Measurements from ENCODE around the gene PEX3. TPM values are rescaled to one million over a fixed set of nuclear protein-coding genes. Genes with fewer than 3 reads are reported as not detected.
"Not testable (repeated sequence)": the region's sequence is repeated elsewhere in the genome, so short reads cannot be mapped to it uniquely, and the experiment has no call there.

PEX3 gene
- total RNA-seq, 1 experiment from 2014 or later, result 38.0 TPM

DNA sequence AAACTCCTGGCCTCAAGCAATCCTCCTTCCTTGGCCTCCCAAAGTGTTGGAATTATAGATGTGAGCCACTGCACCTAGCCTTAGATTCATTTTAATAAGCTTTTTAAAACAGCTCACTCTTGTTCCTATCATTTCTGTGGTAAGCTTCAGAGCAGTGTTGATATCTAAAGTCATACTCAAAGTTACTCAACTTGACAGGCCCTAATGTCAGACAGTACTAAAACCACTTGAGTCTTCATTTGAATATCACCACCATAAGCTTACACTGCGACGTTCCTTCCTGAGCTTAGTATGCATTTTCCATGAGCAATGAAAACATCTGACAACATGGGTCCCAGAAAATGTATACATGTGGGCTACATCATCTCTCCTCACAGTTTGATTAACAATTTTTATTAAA is 54.9 kb downstream of the PEX3 start:
- Histone ChIP-seq H3K9ac (ENCODE audit: low read length) (no peak overlapping the region), H3K27ac (ENCODE audit: low read length) (no peak overlapping the region), H3K4me2 (ENCODE audit: low read depth, low read length, poor library complexity, severe bottlenecking) (no peak overlapping the region), H3K36me3 (ENCODE audit: insufficient read depth, low read length) (no peaks in the 10 kb centered on the region), H3K79me2 (ENCODE audit: low read length) (no peaks in the 10 kb centered on the region), H3K27me3 (ENCODE audit: low read length) (no peaks in the 10 kb centered on the region; the same call in 1 of the 2 replicates), H3K4me1 (ENCODE audit: low read length) (peaks cover 23% of the 10 kb centered on the region), H4K20me1 (ENCODE audit: insufficient read depth, low read depth, low read length) (no peaks in the 10 kb centered on the region), H3K9me2 (replicated peaks; ENCODE audit: insufficient read depth, low read length) (no peaks in the 10 kb centered on the region), H3K9me3 (ENCODE audit: low read length) (no peaks in the 10 kb centered on the region), H3K4me3 (ENCODE audit: low read length) (no peak overlapping the region), H2AFZ (ENCODE audit: low read length) (no peak overlapping the region)
- DNase-seq, result no peak

DNA sequence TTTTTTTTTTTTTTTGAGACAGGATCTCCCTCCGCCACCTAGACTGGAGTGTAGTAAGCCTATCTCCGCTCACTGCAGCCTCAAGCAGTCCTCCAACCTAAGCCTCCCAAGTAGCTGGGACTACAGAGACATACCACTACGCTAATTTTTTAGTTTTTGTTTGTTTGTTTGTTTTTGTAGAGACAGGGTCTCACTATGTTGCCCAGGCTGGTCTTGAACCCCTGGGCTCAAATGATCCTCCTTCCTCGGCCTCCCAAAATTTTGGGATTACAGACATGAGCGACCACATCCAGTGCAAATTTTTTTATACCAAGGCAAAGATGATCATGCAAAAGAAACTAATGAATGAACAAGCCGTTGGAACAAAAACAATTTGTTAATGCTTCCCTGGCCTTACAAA is 55.6 kb downstream of the PEX3 start:
- Histone ChIP-seq H3K79me2 (ENCODE audit: low read length) (no peaks in the 10 kb centered on the region), H2AFZ (ENCODE audit: low read length) (no peak overlapping the region), H3K4me1 (ENCODE audit: low read length) (peaks cover 23% of the 10 kb centered on the region), H3K4me3 (ENCODE audit: low read length) (no peak overlapping the region), H3K36me3 (ENCODE audit: insufficient read depth, low read length) (no peaks in the 10 kb centered on the region), H3K27ac (ENCODE audit: low read length) (no peak overlapping the region), H3K27me3 (ENCODE audit: low read length) (no peaks in the 10 kb centered on the region; the same call in 1 of the 2 replicates), H3K4me2 (ENCODE audit: low read depth, low read length, poor library complexity, severe bottlenecking) (no peak overlapping the region), H3K9ac (ENCODE audit: low read length) (no peak overlapping the region), H3K9me3 (ENCODE audit: low read length) (no peaks in the 10 kb centered on the region), H4K20me1 (ENCODE audit: insufficient read depth, low read depth, low read length) (no peaks in the 10 kb centered on the region), H3K9me2 (replicated peaks; ENCODE audit: insufficient read depth, low read length) (no peaks in the 10 kb centered on the region)
- no peak for DNase-seq

DNA sequence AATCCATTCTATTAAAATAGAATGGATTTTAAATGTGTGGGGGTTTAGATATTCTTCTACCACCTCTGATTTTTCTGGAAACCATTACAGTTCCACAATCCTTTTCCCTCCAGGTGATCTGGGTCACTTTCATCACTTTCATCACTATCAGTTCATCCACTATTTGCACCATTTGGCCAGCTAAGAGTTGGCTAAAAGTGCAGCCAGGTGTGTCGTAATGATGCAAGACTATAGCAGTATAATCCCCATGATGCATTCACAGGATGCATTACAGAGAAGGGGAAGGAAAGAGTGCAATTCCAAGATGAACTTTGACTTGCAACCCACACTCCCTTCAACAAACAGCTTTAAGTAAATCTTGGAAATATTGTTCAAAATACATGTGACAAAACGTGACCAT is 56.0 kb downstream of the PEX3 start:
- H3K27ac ChIP-seq (ENCODE audit: low read length), result no peak overlapping the region
- DNase-seq, result no peak
- peaks cover 23% of the 10 kb centered on the region for H3K4me1 ChIP-seq (ENCODE audit: low read length)
- H3K9me2 ChIP-seq (replicated peaks; ENCODE audit: insufficient read depth, low read length), result no peaks in the 10 kb centered on the region
- no peak overlapping the region for H3K9ac ChIP-seq (ENCODE audit: low read length)
- no peaks in the 10 kb centered on the region for H3K79me2 ChIP-seq (ENCODE audit: low read length)
- no peaks in the 10 kb centered on the region for H4K20me1 ChIP-seq (ENCODE audit: insufficient read depth, low read depth, low read length)
- H3K4me2 ChIP-seq (ENCODE audit: low read depth, low read length, poor library complexity, severe bottlenecking), result peak overlapping the region; percentile 34
- no peaks in the 10 kb centered on the region for H3K9me3 ChIP-seq (ENCODE audit: low read length)
- no peak overlapping the region for H2AFZ ChIP-seq (ENCODE audit: low read length)
- no peaks in the 10 kb centered on the region for H3K36me3 ChIP-seq (ENCODE audit: insufficient read depth, low read length)
- H3K4me3 ChIP-seq (ENCODE audit: low read length), result no peak overlapping the region
- H3K27me3 ChIP-seq (ENCODE audit: low read length), result no peaks in the 10 kb centered on the region; the same call in 1 of the 2 replicates

DNA sequence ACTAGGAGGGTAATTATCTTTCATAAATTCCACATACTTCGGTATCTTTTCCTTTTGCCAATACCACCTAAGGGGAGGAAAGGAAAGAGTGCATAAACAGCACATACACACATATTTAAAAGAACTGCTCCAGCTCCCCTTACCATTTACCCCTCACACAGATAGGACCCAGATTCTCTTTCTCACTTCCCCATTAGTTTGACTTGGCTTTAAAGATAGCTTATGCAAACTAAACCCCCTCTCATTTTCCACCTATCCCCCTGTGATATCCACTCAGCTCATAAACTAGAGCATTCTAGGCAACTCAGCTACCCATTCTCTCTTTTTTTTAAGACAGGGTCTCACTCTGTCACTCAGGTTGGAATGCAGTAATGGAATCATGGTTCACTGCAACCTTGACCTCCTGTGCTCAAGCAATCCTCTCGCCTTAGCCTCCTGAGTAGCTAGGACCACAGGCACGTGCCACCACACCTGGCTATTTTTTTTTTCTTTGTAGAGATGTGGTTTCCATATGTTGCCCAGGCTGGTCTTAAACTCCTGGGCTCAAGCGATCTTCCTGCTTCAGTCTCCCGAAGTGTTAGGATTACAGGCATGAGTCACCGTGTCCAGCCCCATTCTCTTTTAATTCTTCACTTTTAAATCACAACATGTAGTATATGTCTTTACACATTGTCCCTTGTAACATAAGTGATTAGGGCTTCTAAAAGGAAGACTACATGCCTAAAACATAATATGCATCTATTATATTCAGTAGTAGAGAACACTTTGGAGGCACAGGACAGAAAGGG is 56.9 kb downstream of the PEX3 start:
- peak; percentile 70 for DNase-seq
- Histone ChIP-seq H3K9me2 (replicated peaks; ENCODE audit: insufficient read depth, low read length) (no peaks in the 10 kb centered on the region), H3K9me3 (ENCODE audit: low read length) (no peaks in the 10 kb centered on the region), H2AFZ (ENCODE audit: low read length) (no peak overlapping the region), H3K27ac (ENCODE audit: low read length) (no peak overlapping the region), H4K20me1 (ENCODE audit: insufficient read depth, low read depth, low read length) (no peaks in the 10 kb centered on the region), H3K9ac (ENCODE audit: low read length) (no peak overlapping the region), H3K4me1 (ENCODE audit: low read length) (peaks cover 23% of the 10 kb centered on the region), H3K4me3 (ENCODE audit: low read length) (no peak overlapping the region), H3K4me2 (ENCODE audit: low read depth, low read length, poor library complexity, severe bottlenecking) (peak overlapping the region; percentile 34), H3K36me3 (ENCODE audit: insufficient read depth, low read length) (no peaks in the 10 kb centered on the region), H3K27me3 (ENCODE audit: low read length) (no peaks in the 10 kb centered on the region; the same call in 1 of the 2 replicates), H3K79me2 (ENCODE audit: low read length) (no peaks in the 10 kb centered on the region)

DNA sequence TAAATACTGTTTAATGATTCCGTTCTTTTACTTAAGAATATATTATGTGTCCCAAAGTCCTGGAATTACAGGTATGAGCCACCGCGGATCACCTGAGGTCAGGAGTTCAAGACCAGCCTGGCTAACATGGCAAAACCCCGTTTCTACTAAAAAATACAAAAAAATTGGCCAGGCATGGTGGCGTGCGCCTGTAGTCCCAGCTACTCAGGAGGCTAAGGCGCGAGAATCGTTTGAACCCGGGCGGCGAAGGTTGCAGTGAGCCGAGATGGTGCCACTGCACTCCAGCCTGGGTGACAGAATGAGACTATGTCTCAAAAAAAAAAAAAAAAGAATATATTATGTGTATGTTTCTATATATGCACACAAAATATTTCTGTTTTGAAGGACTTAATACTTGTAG is 59.7 kb downstream of the PEX3 start:
- H3K4me2 ChIP-seq (ENCODE audit: low read depth, low read length, poor library complexity, severe bottlenecking); H3K9ac ChIP-seq (ENCODE audit: low read length); H3K9me3 ChIP-seq (ENCODE audit: low read length); H2AFZ ChIP-seq (ENCODE audit: low read length); H3K36me3 ChIP-seq (ENCODE audit: insufficient read depth, low read length); H3K27ac ChIP-seq (ENCODE audit: low read length); H3K9me2 ChIP-seq (replicated peaks; ENCODE audit: insufficient read depth, low read length); H3K79me2 ChIP-seq (ENCODE audit: low read length); DNase-seq; H3K4me3 ChIP-seq (ENCODE audit: low read length); H4K20me1 ChIP-seq (ENCODE audit: insufficient read depth, low read depth, low read length); H3K27me3 ChIP-seq (ENCODE audit: low read length): not testable (repeated sequence)
- H3K4me1 ChIP-seq (ENCODE audit: low read length), result peaks cover 23% of the 10 kb centered on the region

DNA sequence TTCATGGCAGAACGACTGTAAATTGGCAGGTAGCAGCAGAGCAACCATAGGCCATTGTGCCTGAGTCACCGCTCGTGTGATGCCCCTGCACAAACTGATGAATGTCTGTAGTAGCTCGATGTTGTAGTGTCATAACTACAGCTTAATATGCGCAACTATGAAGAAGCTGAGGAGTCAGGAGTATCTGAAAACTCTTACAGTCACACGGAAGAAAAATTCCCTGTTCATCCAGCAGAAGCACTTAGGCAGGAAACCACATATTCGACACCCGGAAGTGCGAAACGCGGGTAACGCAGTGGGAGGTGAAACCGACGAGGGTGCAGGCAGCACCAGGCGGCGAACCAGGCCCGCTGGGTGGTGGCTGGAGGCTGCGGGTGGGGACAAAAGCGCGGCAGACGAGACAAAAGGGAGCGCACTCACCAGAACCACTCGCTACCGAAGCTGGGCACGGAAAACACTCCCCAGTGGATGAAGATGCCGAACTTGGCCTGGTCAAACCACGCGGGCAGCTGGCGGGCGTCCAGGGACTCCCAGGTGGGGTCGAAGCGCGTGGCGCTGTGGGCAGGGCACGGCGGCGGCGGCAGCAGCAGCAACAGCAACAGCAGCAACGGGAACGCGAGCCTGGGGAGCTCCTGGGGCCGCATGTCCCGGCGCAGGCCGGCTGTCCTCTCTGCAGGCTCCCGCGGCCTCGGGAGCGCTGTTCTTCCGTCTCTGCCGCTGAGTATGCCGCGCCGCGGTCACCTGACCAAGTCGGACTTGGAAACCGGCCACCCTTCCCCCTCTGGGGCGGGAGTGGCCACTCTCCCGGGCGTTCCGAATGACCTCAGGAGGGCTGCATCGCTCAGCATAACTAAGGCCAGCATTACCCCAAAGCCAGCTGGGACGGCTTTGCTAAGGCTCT is 60.6 kb downstream of the PEX3 start, which contains the start of gene FUCA2:
TSS of gene FUCA2 (minus strand) at position 730 of the 901 bp plus-strand sequence. CDS start at position 644, 86 bp downstream.
- peaks cover 18% of the 10 kb centered on the region for H3K4me1 ChIP-seq (ENCODE audit: low read length)
- H4K20me1 ChIP-seq (ENCODE audit: insufficient read depth, low read depth, low read length), result no peaks in the 10 kb centered on the region
- H3K4me2 ChIP-seq (ENCODE audit: low read depth, low read length, poor library complexity, severe bottlenecking), result no peak within 1 kb of the TSS
- no peaks in the 10 kb centered on the region for H3K9me2 ChIP-seq (replicated peaks; ENCODE audit: insufficient read depth, low read length)
- no peak within 1 kb of the TSS for H3K9ac ChIP-seq (ENCODE audit: low read length)
- DNase-seq, result no peak
- H3K27me3 ChIP-seq (ENCODE audit: low read length), result no peaks in the 10 kb centered on the region; the same call in 1 of the 2 replicates
- no peak within 1 kb of the TSS for H3K27ac ChIP-seq (ENCODE audit: low read length)
- H3K79me2 ChIP-seq (ENCODE audit: low read length), result no peaks in the 10 kb centered on the region
- H3K9me3 ChIP-seq (ENCODE audit: low read length), result no peaks in the 10 kb centered on the region
- H3K4me3 ChIP-seq (ENCODE audit: low read length), result no peak within 1 kb of the TSS
- H2AFZ ChIP-seq (ENCODE audit: low read length), result no peak within 1 kb of the TSS
- H3K36me3 ChIP-seq (ENCODE audit: insufficient read depth, low read length), result no peaks in the 10 kb centered on the region

DNA sequence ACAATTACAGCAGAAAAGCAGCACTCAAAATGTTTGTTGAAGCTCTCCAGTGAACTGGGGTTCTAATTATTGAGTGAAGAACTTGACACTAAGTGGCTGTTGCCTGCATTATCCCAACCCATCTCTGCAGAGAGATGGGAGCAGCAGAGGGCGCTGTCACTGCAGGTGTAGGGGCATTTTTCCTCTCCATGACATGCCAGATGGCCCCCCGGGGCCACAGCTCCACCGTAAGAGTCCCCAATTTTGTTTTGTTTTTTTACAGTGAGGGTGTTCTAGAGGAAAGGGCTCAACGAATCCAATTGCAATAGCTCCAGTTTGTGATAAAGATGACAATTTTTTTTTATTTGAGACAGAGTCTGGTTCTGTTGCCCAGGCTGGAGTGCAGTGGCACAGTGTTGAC is 62.8 kb downstream of the PEX3 start:
- no peak overlapping the region for H3K27ac ChIP-seq (ENCODE audit: low read length)
- H3K79me2 ChIP-seq (ENCODE audit: low read length), result no peaks in the 10 kb centered on the region
- H3K9ac ChIP-seq (ENCODE audit: low read length), result no peak overlapping the region
- H3K4me3 ChIP-seq (ENCODE audit: low read length), result no peak overlapping the region
- H3K36me3 ChIP-seq (ENCODE audit: insufficient read depth, low read length), result no peaks in the 10 kb centered on the region
- no peaks in the 10 kb centered on the region for H3K9me3 ChIP-seq (ENCODE audit: low read length)
- H3K9me2 ChIP-seq (replicated peaks; ENCODE audit: insufficient read depth, low read length), result no peaks in the 10 kb centered on the region
- H3K4me1 ChIP-seq (ENCODE audit: low read length), result no peaks in the 10 kb centered on the region
- no peak overlapping the region for H3K4me2 ChIP-seq (ENCODE audit: low read depth, low read length, poor library complexity, severe bottlenecking)
- peak; percentile 59 for DNase-seq
- no peak overlapping the region for H2AFZ ChIP-seq (ENCODE audit: low read length)
- no peaks in the 10 kb centered on the region for H4K20me1 ChIP-seq (ENCODE audit: insufficient read depth, low read depth, low read length)
- H3K27me3 ChIP-seq (ENCODE audit: low read length), result no peaks in the 10 kb centered on the region

DNA sequence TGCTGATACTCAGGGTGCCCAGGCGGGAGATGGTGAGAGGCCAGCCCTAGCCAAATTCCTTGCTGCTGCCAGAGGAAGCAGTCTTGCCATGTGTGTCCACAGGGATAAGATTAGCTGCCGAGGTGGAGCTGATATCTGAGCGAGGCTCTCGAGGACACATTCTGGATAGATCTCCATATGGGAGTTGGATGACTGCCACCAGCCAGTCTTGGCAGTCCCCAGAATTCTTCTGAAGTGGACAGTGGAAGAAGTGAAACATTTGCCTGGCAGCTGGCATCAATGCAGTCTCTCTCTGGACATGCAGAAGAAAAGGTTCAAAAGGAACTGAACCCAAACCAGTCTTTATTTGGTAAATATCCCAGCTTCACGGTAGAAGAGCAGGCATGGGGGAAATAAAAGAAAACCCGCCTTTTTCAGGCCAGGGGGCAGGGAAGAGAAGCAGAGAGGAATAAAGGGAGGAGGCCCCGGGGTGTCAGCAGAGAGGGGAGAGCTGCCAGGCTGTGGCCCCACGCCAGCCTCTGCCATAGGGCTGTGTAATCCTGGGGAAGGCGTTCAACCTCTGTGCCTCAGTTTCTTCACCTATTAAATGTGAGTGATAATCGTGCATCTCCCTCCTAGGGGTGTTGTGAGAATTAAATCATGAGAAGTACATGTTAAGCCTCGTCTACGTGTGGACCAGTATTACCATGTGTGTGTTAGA is 64.6 kb downstream of the PEX3 start:
- DNase-seq, result no peak
- no peaks in the 10 kb centered on the region for H3K27me3 ChIP-seq (ENCODE audit: low read length)
- H3K9me3 ChIP-seq (ENCODE audit: low read length), result no peaks in the 10 kb centered on the region
- no peaks in the 10 kb centered on the region for H3K9me2 ChIP-seq (replicated peaks; ENCODE audit: insufficient read depth, low read length)
- H3K79me2 ChIP-seq (ENCODE audit: low read length), result no peaks in the 10 kb centered on the region
- no peak overlapping the region for H3K9ac ChIP-seq (ENCODE audit: low read length)
- no peaks in the 10 kb centered on the region for H4K20me1 ChIP-seq (ENCODE audit: insufficient read depth, low read depth, low read length)
- H3K4me3 ChIP-seq (ENCODE audit: low read length), result no peak overlapping the region
- H3K4me1 ChIP-seq (ENCODE audit: low read length), result no peaks in the 10 kb centered on the region
- H3K36me3 ChIP-seq (ENCODE audit: insufficient read depth, low read length), result no peaks in the 10 kb centered on the region
- H3K4me2 ChIP-seq (ENCODE audit: low read depth, low read length, poor library complexity, severe bottlenecking), result no peak overlapping the region
- H2AFZ ChIP-seq (ENCODE audit: low read length), result no peak overlapping the region
- no peak overlapping the region for H3K27ac ChIP-seq (ENCODE audit: low read length)
